ENCODE measurements around the gene PARD3B.
A peak's percentile ranks its signal among the peaks of the same experiment; 100 is the strongest.

The PARD3B gene

DNA sequence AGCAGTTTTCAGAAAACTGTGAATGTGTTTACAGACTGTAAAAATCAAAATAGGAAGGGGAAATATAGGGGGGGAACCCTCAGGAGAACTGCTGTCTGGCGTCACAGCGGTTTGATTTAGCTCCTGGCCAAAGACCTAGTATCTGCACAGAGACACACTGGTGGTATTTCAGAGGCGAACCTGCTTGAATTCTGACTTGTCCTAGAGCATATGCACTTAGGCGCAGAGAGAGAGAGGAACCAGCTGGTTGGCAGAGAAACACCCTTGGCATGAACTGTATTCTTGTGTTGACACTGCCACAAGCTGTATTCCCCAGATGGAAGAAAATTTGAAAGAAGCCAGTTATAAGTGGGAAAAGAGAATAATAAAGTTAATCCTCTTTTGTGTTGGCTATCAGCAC is 630.6 kb downstream of the PARD3B start:
- no peak for DNase-seq
- TF ChIP-seq GATA1 (IDR thresholded peaks at IDR 0.05; ENCODE audit: low read depth, low read length): no peak
- no peak for TF ChIP-seq POLR2A (IDR thresholded peaks at IDR 0.05; ENCODE audit: low read length)

DNA sequence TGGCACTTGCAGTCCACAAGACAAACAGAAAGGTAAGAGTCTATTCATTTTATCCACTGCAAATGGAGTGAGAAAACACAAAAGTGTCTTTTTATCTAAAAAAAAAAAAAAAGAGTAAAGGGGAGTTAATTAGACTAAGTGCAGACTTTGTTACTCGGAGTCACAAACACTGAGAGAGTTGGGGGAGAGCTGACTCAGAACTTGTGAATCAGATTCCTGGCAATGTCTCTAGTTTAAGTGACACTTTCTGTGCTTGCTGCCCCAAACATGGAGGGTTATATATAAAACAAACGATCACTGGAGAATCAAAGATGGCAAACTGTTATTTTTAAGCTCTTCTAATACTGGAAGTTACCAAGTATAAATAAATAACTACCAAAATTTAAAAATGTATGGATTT is 631.3 kb downstream of the PARD3B start:
- TF ChIP-seq POLR2A (IDR thresholded peaks at IDR 0.05; ENCODE audit: low read length) (no peak), GATA1 (IDR thresholded peaks at IDR 0.05; ENCODE audit: low read depth, low read length) (no peak)
- DNase-seq: no peak

DNA sequence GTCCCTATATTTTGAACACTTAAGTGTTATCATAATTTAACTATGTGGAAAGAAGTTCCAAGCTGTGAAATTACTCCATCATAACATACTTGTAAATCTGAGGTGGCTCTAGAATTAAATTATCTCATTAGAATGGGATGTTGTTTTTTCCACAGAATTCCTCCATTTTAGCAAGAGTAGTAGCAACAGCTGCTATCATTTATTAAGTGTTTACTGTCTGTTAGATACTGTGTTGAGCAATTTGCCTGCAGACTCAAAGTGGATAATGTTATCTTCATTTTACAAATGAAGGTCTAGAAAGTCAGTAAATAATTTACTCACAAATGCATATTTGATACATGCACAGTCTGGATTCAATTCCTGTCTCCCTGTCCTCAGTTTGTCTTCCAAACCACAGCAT is 632.3 kb downstream of the PARD3B start:
- TF ChIP-seq GATA1 (IDR thresholded peaks at IDR 0.05; ENCODE audit: low read depth, low read length) (no peak), POLR2A (IDR thresholded peaks at IDR 0.05; ENCODE audit: low read length) (no peak)
- no peak for DNase-seq

DNA sequence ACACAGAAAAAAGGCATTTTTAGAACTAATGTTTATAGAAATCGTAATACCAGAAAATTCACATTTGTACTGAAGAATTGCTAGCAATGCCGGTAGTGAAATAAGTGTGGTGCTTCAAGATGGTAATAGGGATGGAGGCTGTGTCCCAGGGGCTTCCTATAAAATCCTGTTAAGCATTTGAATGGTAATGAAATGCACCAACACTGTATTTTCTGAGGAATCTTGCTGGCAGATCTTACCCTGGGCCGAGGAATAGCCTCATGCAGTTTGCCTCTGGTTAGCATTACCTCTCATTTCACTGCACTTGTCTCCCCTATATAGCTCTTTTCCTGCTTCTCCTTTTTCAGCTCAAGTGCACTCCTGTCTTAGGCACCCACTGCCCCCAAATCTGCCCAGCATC is 635.5 kb downstream of the PARD3B start:
- TF ChIP-seq POLR2A (IDR thresholded peaks at IDR 0.05; ENCODE audit: low read length) (no peak), GATA1 (IDR thresholded peaks at IDR 0.05; ENCODE audit: low read depth, low read length) (no peak)
- no peak for DNase-seq

DNA sequence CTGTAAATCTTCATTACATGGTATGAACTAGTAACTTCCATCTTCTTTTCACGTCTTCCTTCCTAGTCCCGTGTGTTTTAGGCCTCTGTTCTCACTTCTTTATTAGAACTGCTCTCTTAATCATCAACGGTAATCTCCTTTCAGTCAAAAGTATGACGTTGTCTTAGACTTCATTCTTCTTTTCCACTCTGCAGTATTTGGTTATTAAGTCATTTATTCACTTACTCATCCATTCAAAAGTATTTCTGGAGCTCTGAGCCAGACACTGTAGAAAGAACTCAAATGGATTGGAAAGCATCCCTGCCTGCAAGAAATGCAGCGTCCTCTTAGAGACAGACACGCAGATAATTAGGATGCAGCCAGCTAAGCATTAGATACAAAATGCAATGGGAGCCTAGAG is 642.5 kb downstream of the PARD3B start:
- no peak for DNase-seq
- TF ChIP-seq POLR2A (IDR thresholded peaks at IDR 0.05; ENCODE audit: low read length): no peak
- TF ChIP-seq GATA1 (IDR thresholded peaks at IDR 0.05; ENCODE audit: low read depth, low read length): no peak

DNA sequence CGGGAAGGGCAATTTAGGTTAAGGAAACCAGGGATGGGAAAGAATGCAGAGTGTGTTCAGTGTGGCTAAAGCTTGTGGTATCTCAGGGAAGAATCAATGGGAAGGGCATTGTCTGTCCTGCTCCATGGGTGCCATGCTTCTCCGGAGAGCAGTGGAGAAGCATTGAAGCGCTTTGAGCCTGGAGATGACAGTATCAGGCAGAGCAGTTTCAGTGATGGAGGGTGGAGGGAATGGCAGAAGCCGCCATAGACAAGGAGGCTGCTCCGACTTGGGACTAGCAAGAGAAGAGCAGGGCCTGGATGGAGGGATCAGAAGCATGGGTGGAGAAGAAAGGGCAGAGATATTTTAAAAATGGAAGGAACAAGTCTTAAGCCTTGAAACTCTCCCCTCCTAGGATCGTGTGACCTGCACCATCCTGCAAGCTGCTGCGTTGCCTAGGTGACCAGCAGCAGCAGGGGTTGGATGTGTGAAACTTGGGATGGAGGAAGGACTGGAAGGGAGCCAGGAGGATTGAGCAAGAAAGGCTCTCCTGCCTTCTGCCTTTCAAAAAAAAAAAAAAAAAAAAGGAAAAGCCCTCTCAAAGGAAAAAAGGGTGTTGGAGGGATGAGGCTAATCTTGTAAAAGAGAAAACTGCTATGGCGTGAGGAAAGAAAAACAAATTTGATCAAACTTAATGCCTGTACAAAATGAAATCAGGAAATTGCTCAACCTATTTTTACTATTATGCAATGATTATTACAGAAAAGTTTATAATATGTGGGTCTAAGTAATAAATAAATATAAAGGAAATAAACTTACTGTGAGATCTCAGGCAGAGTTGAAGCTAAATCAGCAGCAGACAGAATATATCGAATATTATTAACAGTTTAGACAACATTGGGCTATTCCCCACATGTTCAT is 643.2 kb downstream of the PARD3B start:
- no peak for TF ChIP-seq GATA1 (IDR thresholded peaks at IDR 0.05; ENCODE audit: low read depth, low read length)
- no peak for TF ChIP-seq POLR2A (IDR thresholded peaks at IDR 0.05; ENCODE audit: low read length)
- DNase-seq: no peak

DNA sequence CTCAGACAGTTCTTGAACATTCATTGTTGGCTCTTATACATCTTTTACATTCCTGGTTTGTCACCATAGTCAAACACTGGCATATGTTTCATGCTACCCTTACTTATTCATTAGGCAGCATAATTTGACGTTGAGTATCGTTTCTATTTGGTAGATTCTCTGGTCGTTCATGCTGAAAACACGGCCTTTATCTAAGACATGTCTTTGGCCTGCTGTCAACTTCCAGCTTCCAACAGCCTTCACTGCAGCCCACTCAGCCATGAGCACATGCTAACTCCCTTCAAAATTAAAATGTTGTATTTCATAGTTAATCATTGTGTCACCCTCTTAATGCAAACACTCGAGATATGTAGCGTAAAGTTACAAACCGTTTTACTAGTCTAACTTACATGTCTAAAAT is 644.0 kb downstream of the PARD3B start:
- DNase-seq: no peak
- no peak for TF ChIP-seq GATA1 (IDR thresholded peaks at IDR 0.05; ENCODE audit: low read depth, low read length)
- no peak for TF ChIP-seq POLR2A (IDR thresholded peaks at IDR 0.05; ENCODE audit: low read length)

DNA sequence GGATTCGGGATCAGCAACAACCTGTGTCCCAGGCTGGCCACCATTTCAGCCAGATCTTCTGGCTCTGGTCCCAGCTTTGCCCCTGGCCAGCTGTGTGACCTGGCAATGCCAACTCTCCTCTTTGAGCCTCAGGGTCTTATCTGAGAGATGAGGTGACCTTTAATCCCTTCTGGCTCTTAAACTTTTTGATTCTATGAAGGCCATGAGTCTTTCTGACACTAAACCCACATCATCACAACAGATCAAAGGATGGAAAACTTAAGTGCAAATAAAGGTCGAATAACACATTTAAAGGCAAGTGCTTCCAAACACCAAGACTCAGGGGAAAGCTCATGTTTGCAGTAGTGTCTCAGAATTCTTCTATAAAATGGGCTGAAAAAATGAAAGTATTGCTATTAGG is 645.3 kb downstream of the PARD3B start:
- no peak for DNase-seq
- TF ChIP-seq POLR2A (IDR thresholded peaks at IDR 0.05; ENCODE audit: low read length) (no peak), GATA1 (IDR thresholded peaks at IDR 0.05; ENCODE audit: low read depth, low read length) (no peak)

DNA sequence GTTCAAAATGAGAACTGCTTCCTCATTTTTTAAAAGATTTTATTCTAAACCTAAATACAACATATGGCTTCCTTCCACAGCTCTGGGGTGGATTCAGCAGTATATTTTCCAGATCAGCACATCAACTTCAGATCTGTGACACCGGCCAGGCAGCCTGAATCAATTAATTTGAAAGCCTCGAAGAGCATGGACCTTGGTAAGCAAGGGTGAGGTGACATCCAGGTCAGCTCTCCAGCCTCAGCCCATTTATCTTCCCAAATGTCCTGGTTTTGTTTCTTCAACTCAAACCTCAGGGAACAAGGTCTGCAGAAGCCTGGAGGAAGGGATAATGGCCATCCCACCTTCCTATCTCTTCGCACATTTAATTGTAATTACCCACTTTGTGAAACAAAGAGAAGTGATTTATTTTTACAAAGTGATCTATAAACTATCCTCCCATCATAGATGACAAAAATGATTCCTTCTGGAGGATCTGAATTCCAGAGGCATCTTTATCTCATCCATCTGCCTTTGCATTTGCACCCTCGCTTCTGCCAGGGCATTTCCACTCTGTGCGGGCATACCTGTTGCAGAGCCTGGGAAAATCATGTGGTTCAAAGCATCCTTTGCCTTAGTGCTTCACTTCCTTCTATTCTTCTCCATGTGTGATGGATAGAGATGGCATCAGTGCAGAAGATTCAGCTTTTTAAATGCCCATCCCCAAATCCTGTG is 648.0 kb downstream of the PARD3B start:
- no peak for DNase-seq
- TF ChIP-seq GATA1 (IDR thresholded peaks at IDR 0.05; ENCODE audit: low read depth, low read length) (no peak), POLR2A (IDR thresholded peaks at IDR 0.05; ENCODE audit: low read length) (no peak)

DNA sequence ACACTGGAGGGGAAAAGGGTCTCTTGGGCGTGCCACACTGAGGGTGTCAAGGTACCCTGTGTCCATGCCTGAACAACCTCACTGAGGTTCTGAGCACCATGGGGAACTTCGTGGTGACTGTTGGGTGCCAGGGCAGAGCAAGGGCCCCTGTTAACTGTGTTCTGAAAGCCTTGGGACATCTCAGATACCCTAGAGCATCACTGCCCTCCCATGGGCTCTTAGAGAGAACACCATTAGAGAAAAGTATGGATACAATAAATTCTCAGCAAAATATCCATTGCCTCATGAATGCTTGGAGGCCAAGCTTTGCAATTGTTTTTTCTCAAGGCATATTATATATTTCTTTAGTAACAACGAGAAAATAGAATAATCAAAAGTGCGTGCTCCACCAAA is 648.6 kb downstream of the PARD3B start:
- TF ChIP-seq GATA1 (IDR thresholded peaks at IDR 0.05; ENCODE audit: low read depth, low read length) (no peak), POLR2A (IDR thresholded peaks at IDR 0.05; ENCODE audit: low read length) (no peak)
- DNase-seq: no peak

DNA sequence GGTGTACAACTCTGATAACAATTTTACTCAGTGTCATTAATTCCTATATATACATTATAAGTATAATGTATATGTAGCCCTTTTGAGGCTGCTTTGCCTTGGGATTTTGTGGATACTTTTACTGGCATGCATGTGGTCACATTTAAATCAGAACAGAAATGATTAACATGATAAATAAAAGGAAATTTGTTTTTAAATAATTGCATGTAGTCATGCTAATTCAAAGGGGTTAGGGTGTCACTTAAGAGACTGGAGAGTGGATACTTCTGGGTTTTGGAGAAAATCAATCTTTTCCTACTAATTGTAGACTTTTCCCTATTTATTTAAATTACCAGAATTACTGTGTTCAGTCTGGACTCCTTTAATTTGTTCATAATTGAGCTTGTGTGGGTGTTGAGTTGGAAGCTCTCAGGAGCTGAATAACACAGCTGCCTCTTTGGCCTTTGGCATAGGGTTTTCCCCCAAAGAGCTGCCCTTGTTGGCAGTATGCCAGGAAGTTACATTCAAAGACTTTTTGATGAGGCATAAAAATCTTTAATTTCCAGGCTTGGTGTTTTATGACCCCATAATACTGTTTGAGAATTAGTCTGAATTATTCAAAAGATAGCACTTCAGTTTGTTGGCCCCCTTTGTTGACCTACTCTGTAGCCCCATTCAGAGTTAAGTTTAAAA is 652.3 kb downstream of the PARD3B start:
- TF ChIP-seq POLR2A (IDR thresholded peaks at IDR 0.05; ENCODE audit: low read length): no peak
- no peak for TF ChIP-seq GATA1 (IDR thresholded peaks at IDR 0.05; ENCODE audit: low read depth, low read length)
- peak in 1 of 2 experiments; percentile 3 for DNase-seq

DNA sequence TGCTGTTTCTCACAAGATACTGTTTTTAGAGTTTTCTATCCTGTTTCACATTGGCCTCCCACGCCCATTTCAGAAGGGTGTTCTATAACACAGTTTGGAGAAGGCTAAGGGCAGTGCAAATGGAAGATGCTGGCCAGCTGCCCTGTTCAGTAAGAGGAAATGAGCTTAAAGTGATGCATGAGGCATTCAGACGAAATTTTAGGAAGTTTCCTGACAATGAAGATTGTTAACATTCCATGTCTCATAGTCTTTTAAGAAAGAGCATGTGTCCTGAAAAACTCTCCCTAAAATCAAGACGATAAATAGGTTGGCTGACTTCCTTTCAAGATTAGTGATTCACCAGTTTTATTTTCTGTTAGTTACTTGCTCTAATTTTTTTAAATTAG is 652.9 kb downstream of the PARD3B start:
- no peak for DNase-seq
- TF ChIP-seq POLR2A (IDR thresholded peaks at IDR 0.05; ENCODE audit: low read length): no peak
- TF ChIP-seq GATA1 (IDR thresholded peaks at IDR 0.05; ENCODE audit: low read depth, low read length): no peak

DNA sequence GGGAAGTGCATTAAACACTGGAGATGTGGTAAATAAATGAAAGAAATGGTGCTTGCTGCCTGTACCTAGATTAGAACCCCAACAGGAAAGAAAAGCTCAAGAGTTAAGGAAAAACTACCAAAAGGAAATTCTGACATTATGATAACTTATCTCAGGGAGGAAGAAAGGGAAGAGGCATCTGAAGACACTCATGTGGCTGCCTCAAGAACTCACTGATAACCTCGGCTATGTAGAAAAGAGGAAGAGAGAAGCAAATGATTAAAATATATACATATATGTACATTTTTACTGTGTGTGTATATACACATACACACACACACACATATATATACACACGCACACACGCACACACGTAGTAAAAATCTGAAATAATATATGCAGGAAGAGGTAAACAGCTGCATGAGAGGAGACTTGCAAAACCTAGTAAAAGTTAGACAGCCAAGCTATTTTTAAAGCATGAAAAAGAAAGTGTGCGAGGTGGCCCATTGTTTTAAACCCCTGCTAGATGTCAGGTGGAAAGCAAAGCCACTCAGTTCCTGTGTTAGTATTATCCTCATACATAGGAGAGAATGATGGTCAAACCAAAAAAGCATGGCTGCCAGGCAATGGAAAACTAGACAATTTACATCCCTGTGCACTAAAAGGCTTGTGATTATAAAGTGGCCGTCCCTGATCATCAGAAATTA is 654.0 kb downstream of the PARD3B start:
- DNase-seq: no peak
- TF ChIP-seq POLR2A (IDR thresholded peaks at IDR 0.05; ENCODE audit: low read length) (no peak), GATA1 (IDR thresholded peaks at IDR 0.05; ENCODE audit: low read depth, low read length) (no peak)

DNA sequence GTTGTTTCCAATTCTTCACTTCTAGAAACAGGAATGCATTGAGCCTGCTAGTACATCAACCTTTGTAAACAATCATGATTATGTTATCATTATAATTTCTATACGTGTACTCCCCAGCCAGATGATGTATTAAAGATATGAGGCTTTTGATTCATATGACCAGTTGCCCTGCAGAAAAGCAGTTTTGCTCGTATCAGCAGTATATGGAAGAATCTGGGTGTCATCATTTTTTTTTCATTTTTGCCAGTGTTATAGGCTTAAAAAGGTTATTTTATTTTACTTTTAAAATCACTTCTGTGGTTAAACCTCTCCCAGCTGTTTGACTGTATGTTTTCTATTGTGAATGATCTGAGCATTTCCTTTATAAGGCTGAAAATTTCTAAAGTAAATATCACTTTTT is 665.2 kb downstream of the PARD3B start:
- no peak for TF ChIP-seq POLR2A (IDR thresholded peaks at IDR 0.05; ENCODE audit: low read length)
- TF ChIP-seq GATA1 (IDR thresholded peaks at IDR 0.05; ENCODE audit: low read depth, low read length): no peak
- no peak for DNase-seq

All from erythroblast (primary cell).